Chondrocyte (in vitro differentiated cells): ENCODE results near the gene TMEM269. TPM values are rescaled to one million over a fixed set of nuclear protein-coding genes. Genes with fewer than 3 reads are reported as not detected.

ENCODE experiments used
- DNase-seq: peaks from one replicate; pipeline ENCODE4 v3.0.0; 2021; ENCODE audit warnings: mixed read lengths, low spot score
- H3K27ac Mint-ChIP-seq: one replicate; pipeline ENCODE4 v1.8.0; 2021; ENCODE audit warnings: mild to moderate bottlenecking, moderate library complexity, mixed read lengths; ENCODE audit not compliant: unreplicated experiment
- H3K27me3 Mint-ChIP-seq: 2 replicates; pipeline ENCODE4 v1.8.0; 2021; ENCODE audit warnings: low read depth, mixed read lengths
- H3K36me3 Mint-ChIP-seq: 2 replicates; pipeline ENCODE4 v1.8.0; 2021; ENCODE audit warnings: low read depth, mixed read lengths
- H3K4me1 Mint-ChIP-seq: 2 replicates; pipeline ENCODE4 v1.8.0; 2021; ENCODE audit warnings: low read depth, mild to moderate bottlenecking, mixed read lengths
- H3K4me3 Mint-ChIP-seq: one replicate; pipeline ENCODE4 v1.8.0; 2021; ENCODE audit warnings: mild to moderate bottlenecking, moderate library complexity, mixed read lengths; ENCODE audit not compliant: unreplicated experiment
- H3K9me3 Mint-ChIP-seq: 2 replicates; pipeline ENCODE4 v1.8.0; 2021; ENCODE audit warnings: low read depth, mixed read lengths
- CTCF ChIP-seq: fragments of 200-600 bp; sonication (generic); IDR thresholded peaks from 2 replicates; pipeline ENCODE4 v1.5.0; 2021; ENCODE audit warnings: antibody characterized with exemption, mild to moderate bottlenecking, moderate library complexity
- total RNA-seq: library from RNA; stranded (reverse); gene quantifications from 3 replicates; pipeline ENCODE4 v1.2.1, GENCODE V29; 2021

The TMEM269 gene
- total RNA-seq, 1 donor from 2014 or later = 0.20 TPM

DNA sequence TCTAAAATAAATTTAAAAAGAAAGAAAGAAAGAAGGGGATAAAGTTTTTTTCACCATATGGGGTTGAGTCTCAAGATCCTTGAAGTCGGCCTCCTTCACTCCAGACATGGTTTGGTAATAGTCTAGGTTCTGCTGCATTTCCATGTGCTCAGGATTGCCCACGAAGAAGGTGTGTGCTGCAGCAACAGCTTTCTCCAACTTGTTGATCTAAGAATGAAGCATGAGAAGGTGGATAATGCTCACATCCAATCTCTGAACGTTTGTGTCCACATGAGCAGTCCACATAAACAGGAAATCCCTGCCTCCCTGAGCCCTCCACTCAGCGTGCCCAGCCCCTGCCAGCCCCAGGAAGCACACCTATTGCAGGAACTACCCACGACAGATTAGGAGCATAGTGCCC, 22.5 kb upstream of the TMEM269 start:
- Mint-ChIP-seq H3K9me3 (no peaks in the 10 kb centered on the region), H3K27ac (no peak overlapping the region), H3K4me3 (no peak overlapping the region), H3K27me3 (no peaks in the 10 kb centered on the region), H3K4me1 (peaks cover 7% of the 10 kb centered on the region), H3K36me3 (peaks cover 8% of the 10 kb centered on the region)
- no peak for TF ChIP-seq CTCF
- DNase-seq = no peak

DNA sequence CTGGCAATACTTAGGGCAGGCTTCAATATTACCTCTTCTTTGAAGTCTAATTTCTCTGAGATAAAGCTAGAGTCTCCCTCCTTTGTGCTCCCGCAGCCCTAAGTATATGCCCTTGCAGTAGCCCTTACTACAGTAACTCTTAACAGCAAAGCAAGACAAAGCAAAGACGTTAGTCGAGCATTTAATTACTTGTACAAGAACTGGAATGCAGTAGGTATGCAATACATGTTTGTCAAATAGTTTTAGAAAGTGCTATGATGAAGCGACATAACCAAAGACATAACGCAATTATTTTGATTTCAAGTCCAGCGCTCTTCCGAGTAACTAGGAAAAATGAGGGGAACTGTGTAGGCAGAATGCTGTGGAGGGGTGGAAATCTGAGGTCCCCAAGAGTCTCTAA, 19.5 kb upstream of the TMEM269 start:
- no peak overlapping the region for H3K27ac Mint-ChIP-seq
- no peaks in the 10 kb centered on the region for H3K27me3 Mint-ChIP-seq
- H3K4me3 Mint-ChIP-seq = no peak overlapping the region

GRCh38 chr1:42765832-42766740, 18.7 kb upstream of the TMEM269 start:
- H3K27me3 Mint-ChIP-seq = no peaks in the 10 kb centered on the region
- TF ChIP-seq CTCF = peak; percentile 78
- no peak overlapping the region for H3K4me3 Mint-ChIP-seq
- peaks cover 4% of the 10 kb centered on the region for H3K36me3 Mint-ChIP-seq
- H3K27ac Mint-ChIP-seq = no peak overlapping the region
- peaks cover 33% of the 10 kb centered on the region for H3K4me1 Mint-ChIP-seq
- no peaks in the 10 kb centered on the region for H3K9me3 Mint-ChIP-seq
- no peak for DNase-seq

More for the DNA sequence above, 19.5 kb upstream of the TMEM269 start:
- Mint-ChIP-seq H3K36me3 (peaks cover 3% of the 10 kb centered on the region), H3K4me1 (peaks cover 28% of the 10 kb centered on the region), H3K9me3 (no peaks in the 10 kb centered on the region)
- no peak for DNase-seq
- no peak for TF ChIP-seq CTCF

GRCh38 chr1:42766741-42767509, 17.9 kb upstream of the TMEM269 start, which contains the start of the genes C1orf50 and P3H1:
Gene C1orf50, plus strand, starts transcription at chr1:42767249. Its CDS starts 63 bp downstream, at chr1:42767312.
Gene P3H1, minus strand, starts transcription at chr1:42767028. Its CDS starts 57 bp downstream, at chr1:42766971.
- no peak within 1 kb of the TSS for H3K4me3 Mint-ChIP-seq
- peaks cover 3% of the 10 kb centered on the region for H3K36me3 Mint-ChIP-seq
- H3K4me1 Mint-ChIP-seq = peaks cover 33% of the 10 kb centered on the region
- DNase-seq = peak; percentile 100
- no peaks in the 10 kb centered on the region for H3K27me3 Mint-ChIP-seq
- TF ChIP-seq CTCF = no peak
- H3K9me3 Mint-ChIP-seq = no peaks in the 10 kb centered on the region
- H3K27ac Mint-ChIP-seq = peak within 1 kb of the TSS; percentile 93

DNA sequence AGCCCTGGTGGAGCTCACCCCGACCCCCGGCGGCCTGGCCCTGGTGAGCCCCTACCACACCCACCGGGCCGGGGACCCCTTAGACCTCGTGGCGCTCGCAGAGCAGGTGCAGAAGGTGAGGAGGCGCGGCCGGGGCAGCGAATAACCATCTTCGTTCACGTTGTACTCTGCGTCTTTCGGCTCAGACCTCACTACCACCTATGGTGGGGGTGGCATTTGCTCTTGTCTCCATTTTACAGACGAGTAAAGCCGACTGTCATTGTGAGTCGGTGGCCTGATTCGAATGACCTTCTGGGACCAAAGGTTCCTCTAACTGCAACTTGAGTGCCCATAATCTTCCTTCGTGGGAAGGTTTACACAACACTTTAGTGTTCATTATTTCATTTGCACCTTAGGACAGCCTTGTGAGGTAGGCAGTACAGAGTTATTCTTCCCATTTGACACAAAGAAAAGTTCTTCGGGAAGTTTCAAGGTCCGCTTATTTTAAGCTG, 17.2 kb upstream of the TMEM269 start:
- Mint-ChIP-seq H3K27ac (peak overlapping the region; percentile 8), H3K27me3 (no peaks in the 10 kb centered on the region), H3K9me3 (no peaks in the 10 kb centered on the region), H3K4me1 (peaks cover 29% of the 10 kb centered on the region), H3K36me3 (peaks cover 3% of the 10 kb centered on the region), H3K4me3 (no peak overlapping the region)
- no peak for DNase-seq
- no peak for TF ChIP-seq CTCF
